MM.1S (cell line): ENCODE measurements around the gene CDC20.

Source experiments
- CTCF ChIP-seq: fragments of 300-600 bp; sonication (generic); IDR thresholded peaks from 2 replicates; pipeline ENCODE4 v1.5.1; 2016; ENCODE audit warnings: antibody characterized with exemption, low read length, mixed read lengths
- EZH2 ChIP-seq: fragments of 300-600 bp; sonication (generic); optimal IDR thresholded peaks from 2 replicates; pipeline ENCODE3; 2017; ENCODE audit warnings: low read depth, mild to moderate bottlenecking, antibody characterized with exemption, low read length, mixed read lengths
- EZH2phosphoT487 ChIP-seq: fragments of 300-600 bp; sonication (generic); IDR thresholded peaks from 2 replicates; pipeline ENCODE4 v1.6.1; 2018; ENCODE audit warnings: antibody characterized with exemption, low read length

GRCh38 chr1:43317817-43318471 lies 40.8 kb upstream of the CDC20 start:
- TF ChIP-seq CTCF, result no peak
- TF ChIP-seq EZH2, result no peak
- no peak for TF ChIP-seq EZH2phosphoT487
